Measurements from ENCODE around the gene FAT3. TPM values are rescaled to one million over a fixed set of nuclear protein-coding genes. Genes with fewer than 3 reads are reported as not detected.

The FAT3 gene
- total RNA-seq, 2 experiments from 2014 or later, result not detected

GRCh38 chr11:92224054-92224406, 588 bp upstream of the FAT3 start:
- H3K9me2 ChIP-seq (ENCODE audit: insufficient read depth, low read length), result no peaks in the 10 kb centered on the region
- no TSS peak for BruUV-seq (replicated peaks)
- H3K4me2 ChIP-seq (ENCODE audit: low read length), result no peak overlapping the region
- no peak overlapping the region for H3K4me3 ChIP-seq (ENCODE audit: low read depth, low read length, poor library complexity, severe bottlenecking)
- H2AFZ ChIP-seq (ENCODE audit: low read length), result no peak overlapping the region
- H3K79me2 ChIP-seq (ENCODE audit: insufficient read depth, low read depth, low read length), result no peaks in the 10 kb centered on the region
- intact Hi-C loops (cut with micrococcal nuclease; ENCODE audit: unreplicated experiment), result no loop called here
- TF ChIP-seq EZH2phosphoT487 (IDR thresholded peaks at IDR 0.05; ENCODE audit: borderline replicate concordance, low read depth, low read length) (no peak), CTCF (conservative IDR thresholded peaks at IDR 0.05; ENCODE audit: low read length) (no peak)
- CTCF ChIA-PET (ENCODE audit: unreplicated experiment), result no interaction called here
- no peaks in the 10 kb centered on the region for H4K20me1 ChIP-seq (ENCODE audit: insufficient read depth, low read length)
- POLR2A ChIA-PET, result no interaction called here
- no peak for DNase-seq (ENCODE audit: low spot score)
- no peaks in the 10 kb centered on the region for H3K36me3 ChIP-seq (ENCODE audit: insufficient read depth, low read length)
- no peaks in the 10 kb centered on the region for H3K4me1 ChIP-seq (ENCODE audit: insufficient read depth, low read length, poor library complexity, severe bottlenecking)
- H3K27ac ChIP-seq (ENCODE audit: low read depth, low read length, poor library complexity, severe bottlenecking), result no peak overlapping the region
- H3K9me3 ChIP-seq (ENCODE audit: low read length), result no peaks in the 10 kb centered on the region

- ChIA-PET CTCF (ENCODE audit: unreplicated experiment) (no interaction called here), POLR2A (no interaction called here)
- H3K4me2 ChIP-seq (ENCODE audit: low read length), result no peak overlapping the region
- TF ChIP-seq CTCF (conservative IDR thresholded peaks at IDR 0.05; ENCODE audit: low read length), result no peak
- TF ChIP-seq EZH2phosphoT487 (IDR thresholded peaks at IDR 0.05; ENCODE audit: borderline replicate concordance, low read depth, low read length), result no peak
- H4K20me1 ChIP-seq (ENCODE audit: insufficient read depth, low read length), result no peaks in the 10 kb centered on the region
- no peaks in the 10 kb centered on the region for H3K9me3 ChIP-seq (ENCODE audit: low read length)
- no peaks in the 10 kb centered on the region for H3K4me1 ChIP-seq (ENCODE audit: insufficient read depth, low read length, poor library complexity, severe bottlenecking)
- no TSS peak for BruUV-seq (replicated peaks)
- DNase-seq (ENCODE audit: low spot score), result no peak
- no peaks in the 10 kb centered on the region for H3K36me3 ChIP-seq (ENCODE audit: insufficient read depth, low read length)
- no peaks in the 10 kb centered on the region for H3K79me2 ChIP-seq (ENCODE audit: insufficient read depth, low read depth, low read length)
- H3K9me2 ChIP-seq (ENCODE audit: insufficient read depth, low read length), result no peaks in the 10 kb centered on the region
- intact Hi-C loops (cut with micrococcal nuclease; ENCODE audit: unreplicated experiment), result no loop called here
- H3K4me3 ChIP-seq (ENCODE audit: low read depth, low read length, poor library complexity, severe bottlenecking), result no peak overlapping the region
- H3K27ac ChIP-seq (ENCODE audit: low read depth, low read length, poor library complexity, severe bottlenecking), result no peak overlapping the region
- H2AFZ ChIP-seq (ENCODE audit: low read length), result no peak overlapping the region
Measured at GRCh38 chr11:92225125-92225567, 528 bp downstream of the FAT3 start.

- Histone ChIP-seq H3K9me2 (ENCODE audit: insufficient read depth, low read length) (no peaks in the 10 kb centered on the region), H3K4me2 (ENCODE audit: low read length) (no peak overlapping the region), H3K4me3 (ENCODE audit: low read depth, low read length, poor library complexity, severe bottlenecking) (no peak overlapping the region), H2AFZ (ENCODE audit: low read length) (no peak overlapping the region), H3K9me3 (ENCODE audit: low read length) (no peaks in the 10 kb centered on the region), H3K79me2 (ENCODE audit: insufficient read depth, low read depth, low read length) (no peaks in the 10 kb centered on the region), H4K20me1 (ENCODE audit: insufficient read depth, low read length) (no peaks in the 10 kb centered on the region), H3K36me3 (ENCODE audit: insufficient read depth, low read length) (no peaks in the 10 kb centered on the region), H3K27ac (ENCODE audit: low read depth, low read length, poor library complexity, severe bottlenecking) (no peak overlapping the region), H3K4me1 (ENCODE audit: insufficient read depth, low read length, poor library complexity, severe bottlenecking) (no peaks in the 10 kb centered on the region)
- DNase-seq (ENCODE audit: low spot score), result no peak
- ChIA-PET CTCF (ENCODE audit: unreplicated experiment) (no interaction called here), POLR2A (no interaction called here)
- BruUV-seq (replicated peaks), result no TSS peak
- intact Hi-C loops (cut with micrococcal nuclease; ENCODE audit: unreplicated experiment), result no loop called here
- no peak for TF ChIP-seq EZH2phosphoT487 (IDR thresholded peaks at IDR 0.05; ENCODE audit: borderline replicate concordance, low read depth, low read length)
Measured at GRCh38 chr11:92225568-92226330, 1.1 kb downstream of the FAT3 start.

Data from OCI-LY7 (cell line).